HL-60 (cell line): Measurements from ENCODE around the gene EIF4A2.

ENCODE experiments used
- GABPA ChIP-seq: IDR thresholded peaks from 2 replicates; pipeline ENCODE4 v1.6.1; 2012; ENCODE audit warnings: low read depth
- POLR2AphosphoS5 ChIP-seq: IDR thresholded peaks from 2 replicates; pipeline ENCODE4 v1.6.1; 2012; ENCODE audit warnings: low read depth
- TF ChIP-seq, protein P1 (sequence below): IDR thresholded peaks from one replicate; pipeline ENCODE4 v1.5.1; 2011; ENCODE audit warnings: low read length, control low read depth, inconsistent platforms; ENCODE audit not compliant: insufficient read depth
- TF ChIP-seq, protein P2 (sequence below): IDR thresholded peaks from 2 replicates; pipeline ENCODE4 v1.6.1; 2012; ENCODE audit warnings: low read depth; ENCODE audit not compliant: insufficient replicate concordance

DNA sequence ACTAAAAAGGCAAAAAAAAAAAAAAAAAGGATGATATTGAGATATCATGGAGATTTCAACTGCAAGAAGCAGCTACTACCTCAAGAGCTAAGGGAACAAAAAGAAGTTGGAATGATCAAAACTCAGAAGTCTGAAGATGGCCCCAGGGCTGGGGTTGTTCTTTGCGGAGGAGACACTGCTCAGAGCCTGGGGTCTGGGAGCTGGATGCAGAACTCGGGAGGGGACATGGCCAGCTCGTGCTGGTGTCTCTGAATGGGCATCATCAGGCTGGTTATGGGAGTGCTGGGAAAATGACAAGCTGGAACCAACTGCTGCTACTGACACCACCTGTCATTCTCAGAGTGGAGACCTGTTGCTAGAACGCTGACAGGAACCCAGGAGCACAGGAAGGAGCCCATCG lies 45.0 kb downstream of the EIF4A2 start:
- TF ChIP-seq, protein P1, sequence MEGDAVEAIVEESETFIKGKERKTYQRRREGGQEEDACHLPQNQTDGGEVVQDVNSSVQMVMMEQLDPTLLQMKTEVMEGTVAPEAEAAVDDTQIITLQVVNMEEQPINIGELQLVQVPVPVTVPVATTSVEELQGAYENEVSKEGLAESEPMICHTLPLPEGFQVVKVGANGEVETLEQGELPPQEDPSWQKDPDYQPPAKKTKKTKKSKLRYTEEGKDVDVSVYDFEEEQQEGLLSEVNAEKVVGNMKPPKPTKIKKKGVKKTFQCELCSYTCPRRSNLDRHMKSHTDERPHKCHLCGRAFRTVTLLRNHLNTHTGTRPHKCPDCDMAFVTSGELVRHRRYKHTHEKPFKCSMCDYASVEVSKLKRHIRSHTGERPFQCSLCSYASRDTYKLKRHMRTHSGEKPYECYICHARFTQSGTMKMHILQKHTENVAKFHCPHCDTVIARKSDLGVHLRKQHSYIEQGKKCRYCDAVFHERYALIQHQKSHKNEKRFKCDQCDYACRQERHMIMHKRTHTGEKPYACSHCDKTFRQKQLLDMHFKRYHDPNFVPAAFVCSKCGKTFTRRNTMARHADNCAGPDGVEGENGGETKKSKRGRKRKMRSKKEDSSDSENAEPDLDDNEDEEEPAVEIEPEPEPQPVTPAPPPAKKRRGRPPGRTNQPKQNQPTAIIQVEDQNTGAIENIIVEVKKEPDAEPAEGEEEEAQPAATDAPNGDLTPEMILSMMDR, result no peak
- no peak for TF ChIP-seq GABPA
- TF ChIP-seq POLR2AphosphoS5, result no peak
- TF ChIP-seq, protein P2, sequence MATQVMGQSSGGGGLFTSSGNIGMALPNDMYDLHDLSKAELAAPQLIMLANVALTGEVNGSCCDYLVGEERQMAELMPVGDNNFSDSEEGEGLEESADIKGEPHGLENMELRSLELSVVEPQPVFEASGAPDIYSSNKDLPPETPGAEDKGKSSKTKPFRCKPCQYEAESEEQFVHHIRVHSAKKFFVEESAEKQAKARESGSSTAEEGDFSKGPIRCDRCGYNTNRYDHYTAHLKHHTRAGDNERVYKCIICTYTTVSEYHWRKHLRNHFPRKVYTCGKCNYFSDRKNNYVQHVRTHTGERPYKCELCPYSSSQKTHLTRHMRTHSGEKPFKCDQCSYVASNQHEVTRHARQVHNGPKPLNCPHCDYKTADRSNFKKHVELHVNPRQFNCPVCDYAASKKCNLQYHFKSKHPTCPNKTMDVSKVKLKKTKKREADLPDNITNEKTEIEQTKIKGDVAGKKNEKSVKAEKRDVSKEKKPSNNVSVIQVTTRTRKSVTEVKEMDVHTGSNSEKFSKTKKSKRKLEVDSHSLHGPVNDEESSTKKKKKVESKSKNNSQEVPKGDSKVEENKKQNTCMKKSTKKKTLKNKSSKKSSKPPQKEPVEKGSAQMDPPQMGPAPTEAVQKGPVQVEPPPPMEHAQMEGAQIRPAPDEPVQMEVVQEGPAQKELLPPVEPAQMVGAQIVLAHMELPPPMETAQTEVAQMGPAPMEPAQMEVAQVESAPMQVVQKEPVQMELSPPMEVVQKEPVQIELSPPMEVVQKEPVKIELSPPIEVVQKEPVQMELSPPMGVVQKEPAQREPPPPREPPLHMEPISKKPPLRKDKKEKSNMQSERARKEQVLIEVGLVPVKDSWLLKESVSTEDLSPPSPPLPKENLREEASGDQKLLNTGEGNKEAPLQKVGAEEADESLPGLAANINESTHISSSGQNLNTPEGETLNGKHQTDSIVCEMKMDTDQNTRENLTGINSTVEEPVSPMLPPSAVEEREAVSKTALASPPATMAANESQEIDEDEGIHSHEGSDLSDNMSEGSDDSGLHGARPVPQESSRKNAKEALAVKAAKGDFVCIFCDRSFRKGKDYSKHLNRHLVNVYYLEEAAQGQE, result no peak
